Measurements from ENCODE around the gene METTL24.
A peak's percentile ranks its signal among the peaks of the same experiment; 100 is the strongest.

Gene METTL24

GRCh38 chr6:110265273-110265672 is 92.9 kb downstream of the METTL24 start:
- no peaks in the 10 kb centered on the region for H3K36me3 ChIP-seq (ENCODE audit: control insufficient read depth in 1 of 2, insufficient read depth in 2 of 2, low read length in 2 of 2)
- H3K4me3 ChIP-seq (ENCODE audit: low read depth, low read length) = no peak overlapping the region
- no peak overlapping the region for H3K9ac ChIP-seq (ENCODE audit: low read length)
- no peak for DNase-seq
- no peak overlapping the region for H3K14ac ChIP-seq (ENCODE audit: low read length)
- no peak overlapping the region for H3K4me2 ChIP-seq (ENCODE audit: low read length)
- no peak overlapping the region for H2BK12ac ChIP-seq (ENCODE audit: low read length)
- H3K79me1 ChIP-seq (ENCODE audit: low read length) = peaks cover under 1% of the 10 kb centered on the region
- no peak overlapping the region for H2BK120ac ChIP-seq (ENCODE audit: insufficient read depth, low read length, poor library complexity)
- no peaks in the 10 kb centered on the region for H3K79me2 ChIP-seq (ENCODE audit: control insufficient read depth, insufficient read depth, low read length, poor library complexity)
- no peaks in the 10 kb centered on the region for H3K9me3 ChIP-seq (ENCODE audit: insufficient read depth, low read depth, low read length)
- no peaks in the 10 kb centered on the region for H3K4me1 ChIP-seq (ENCODE audit: control insufficient read depth in 1 of 2, insufficient read depth in 2 of 2, low read length in 2 of 2)
- no peak overlapping the region for H2AFZ ChIP-seq (ENCODE audit: insufficient read depth, low read length, poor library complexity)
- H3K18ac ChIP-seq (ENCODE audit: low read length) = no peak overlapping the region
- H3K23ac ChIP-seq (ENCODE audit: low read length) = no peak overlapping the region
- no peaks in the 10 kb centered on the region for H3K27me3 ChIP-seq (ENCODE audit: insufficient read depth, low read length)
- no peak overlapping the region for H4K12ac ChIP-seq (ENCODE audit: low read depth, low read length)
- no peak overlapping the region for H4K91ac ChIP-seq (ENCODE audit: low read depth, low read length)
- H4K8ac ChIP-seq (ENCODE audit: low read depth, low read length) = no peak overlapping the region
- no peak overlapping the region for H3K4ac ChIP-seq (ENCODE audit: low read depth, low read length)
- no peak overlapping the region for H2BK5ac ChIP-seq (ENCODE audit: low read depth, low read length, poor library complexity)
- H2AK5ac ChIP-seq (ENCODE audit: low read length) = no peak overlapping the region
- H3K27ac ChIP-seq (ENCODE audit: low read depth, low read length) = no peak overlapping the region
- no CpG with 5 or more reads among the region's 3 CpGs for WGBS (ENCODE audit: extremely low coverage, insufficient coverage, insufficient read length)

GRCh38 chr6:110256366-110256765 is 101.8 kb downstream of the METTL24 start:
- H3K27ac ChIP-seq (ENCODE audit: low read depth, low read length) = no peak overlapping the region
- no peak overlapping the region for H2BK120ac ChIP-seq (ENCODE audit: insufficient read depth, low read length, poor library complexity)
- H3K36me3 ChIP-seq (ENCODE audit: control insufficient read depth in 1 of 2, insufficient read depth in 2 of 2, low read length in 2 of 2) = no peaks in the 10 kb centered on the region
- no peaks in the 10 kb centered on the region for H3K27me3 ChIP-seq (ENCODE audit: insufficient read depth, low read length)
- no peak overlapping the region for H4K8ac ChIP-seq (ENCODE audit: low read depth, low read length)
- H3K9me3 ChIP-seq (ENCODE audit: insufficient read depth, low read depth, low read length) = no peaks in the 10 kb centered on the region
- no peak overlapping the region for H3K4ac ChIP-seq (ENCODE audit: low read depth, low read length)
- H3K79me1 ChIP-seq (ENCODE audit: low read length) = no peaks in the 10 kb centered on the region
- H3K4me3 ChIP-seq (ENCODE audit: low read depth, low read length) = no peak overlapping the region
- no peaks in the 10 kb centered on the region for H3K79me2 ChIP-seq (ENCODE audit: control insufficient read depth, insufficient read depth, low read length, poor library complexity)
- H4K12ac ChIP-seq (ENCODE audit: low read depth, low read length) = no peak overlapping the region
- no peak overlapping the region for H2AFZ ChIP-seq (ENCODE audit: insufficient read depth, low read length, poor library complexity)
- H4K91ac ChIP-seq (ENCODE audit: low read depth, low read length) = no peak overlapping the region
- H2BK5ac ChIP-seq (ENCODE audit: low read depth, low read length, poor library complexity) = no peak overlapping the region
- no peak overlapping the region for H3K23ac ChIP-seq (ENCODE audit: low read length)
- H3K4me1 ChIP-seq (ENCODE audit: control insufficient read depth in 1 of 2, insufficient read depth in 2 of 2, low read length in 2 of 2) = no peaks in the 10 kb centered on the region
- H2BK12ac ChIP-seq (ENCODE audit: low read length) = no peak overlapping the region
- WGBS (ENCODE audit: extremely low coverage, insufficient coverage, insufficient read length) = no CpG with 5 or more reads among the region's 2 CpGs
- H3K14ac ChIP-seq (ENCODE audit: low read length) = no peak overlapping the region
- H3K9ac ChIP-seq (ENCODE audit: low read length) = no peak overlapping the region
- H3K18ac ChIP-seq (ENCODE audit: low read length) = no peak overlapping the region
- no peak overlapping the region for H2AK5ac ChIP-seq (ENCODE audit: low read length)
- DNase-seq = no peak
- no peak overlapping the region for H3K4me2 ChIP-seq (ENCODE audit: low read length)

GRCh38 chr6:110255211-110255750 is 102.9 kb downstream of the METTL24 start:
- no peaks in the 10 kb centered on the region for H3K79me1 ChIP-seq (ENCODE audit: low read length)
- H3K9ac ChIP-seq (ENCODE audit: low read length) = no peak overlapping the region
- no peak overlapping the region for H3K14ac ChIP-seq (ENCODE audit: low read length)
- H2AK5ac ChIP-seq (ENCODE audit: low read length) = no peak overlapping the region
- peak in 1 of 2 donors; percentile 25 for DNase-seq
- no peak overlapping the region for H3K4ac ChIP-seq (ENCODE audit: low read depth, low read length)
- H3K79me2 ChIP-seq (ENCODE audit: control insufficient read depth, insufficient read depth, low read length, poor library complexity) = no peaks in the 10 kb centered on the region
- no peak overlapping the region for H4K12ac ChIP-seq (ENCODE audit: low read depth, low read length)
- H2AFZ ChIP-seq (ENCODE audit: insufficient read depth, low read length, poor library complexity) = no peak overlapping the region
- no peaks in the 10 kb centered on the region for H3K36me3 ChIP-seq (ENCODE audit: control insufficient read depth in 1 of 2, insufficient read depth in 2 of 2, low read length in 2 of 2)
- no peak overlapping the region for H3K27ac ChIP-seq (ENCODE audit: low read depth, low read length)
- H3K4me2 ChIP-seq (ENCODE audit: low read length) = no peak overlapping the region
- H3K18ac ChIP-seq (ENCODE audit: low read length) = no peak overlapping the region
- H4K91ac ChIP-seq (ENCODE audit: low read depth, low read length) = no peak overlapping the region
- H2BK5ac ChIP-seq (ENCODE audit: low read depth, low read length, poor library complexity) = no peak overlapping the region
- H3K27me3 ChIP-seq (ENCODE audit: insufficient read depth, low read length) = no peaks in the 10 kb centered on the region
- no peak overlapping the region for H3K4me3 ChIP-seq (ENCODE audit: low read depth, low read length)
- H2BK12ac ChIP-seq (ENCODE audit: low read length) = no peak overlapping the region
- no peaks in the 10 kb centered on the region for H3K4me1 ChIP-seq (ENCODE audit: control insufficient read depth in 1 of 2, insufficient read depth in 2 of 2, low read length in 2 of 2)
- no peaks in the 10 kb centered on the region for H3K9me3 ChIP-seq (ENCODE audit: insufficient read depth, low read depth, low read length)
- no peak overlapping the region for H4K8ac ChIP-seq (ENCODE audit: low read depth, low read length)
- H3K23ac ChIP-seq (ENCODE audit: low read length) = no peak overlapping the region
- no peak overlapping the region for H2BK120ac ChIP-seq (ENCODE audit: insufficient read depth, low read length, poor library complexity)
- no CpG with 5 or more reads among the region's 5 CpGs for WGBS (ENCODE audit: extremely low coverage, insufficient coverage, insufficient read length)

- no CpG with 5 or more reads among the region's 5 CpGs for WGBS (ENCODE audit: extremely low coverage, insufficient coverage, insufficient read length)
- no peaks in the 10 kb centered on the region for H3K4me1 ChIP-seq (ENCODE audit: control insufficient read depth in 1 of 2, insufficient read depth in 2 of 2, low read length in 2 of 2)
Measured at GRCh38 chr6:110250838-110251237, 107.3 kb downstream of the METTL24 start.

More at GRCh38 chr6:110250838-110251237, 107.3 kb downstream of the METTL24 start:
- Histone ChIP-seq H3K4ac (ENCODE audit: low read depth, low read length) (no peak overlapping the region), H2AFZ (ENCODE audit: insufficient read depth, low read length, poor library complexity) (no peak overlapping the region), H3K9ac (ENCODE audit: low read length) (no peak overlapping the region), H3K4me3 (ENCODE audit: low read depth, low read length) (no peak overlapping the region), H3K9me3 (ENCODE audit: insufficient read depth, low read depth, low read length) (no peaks in the 10 kb centered on the region), H2BK5ac (ENCODE audit: low read depth, low read length, poor library complexity) (no peak overlapping the region), H3K79me1 (ENCODE audit: low read length) (no peaks in the 10 kb centered on the region), H3K36me3 (ENCODE audit: control insufficient read depth in 1 of 2, insufficient read depth in 2 of 2, low read length in 2 of 2) (no peaks in the 10 kb centered on the region), H2BK12ac (ENCODE audit: low read length) (no peak overlapping the region), H3K27ac (ENCODE audit: low read depth, low read length) (no peak overlapping the region), H3K4me2 (ENCODE audit: low read length) (no peak overlapping the region), H3K14ac (ENCODE audit: low read length) (no peak overlapping the region), H2AK5ac (ENCODE audit: low read length) (no peak overlapping the region), H2BK120ac (ENCODE audit: insufficient read depth, low read length, poor library complexity) (no peak overlapping the region), H4K91ac (ENCODE audit: low read depth, low read length) (no peak overlapping the region), H4K12ac (ENCODE audit: low read depth, low read length) (no peak overlapping the region), H3K23ac (ENCODE audit: low read length) (no peak overlapping the region), H3K18ac (ENCODE audit: low read length) (no peak overlapping the region), H3K79me2 (ENCODE audit: control insufficient read depth, insufficient read depth, low read length, poor library complexity) (no peaks in the 10 kb centered on the region), H3K27me3 (ENCODE audit: insufficient read depth, low read length) (no peaks in the 10 kb centered on the region), H4K8ac (ENCODE audit: low read depth, low read length) (no peak overlapping the region)
- no peak for DNase-seq
